Endodermal cell (in vitro differentiated cells): ENCODE data around the gene DLG2. TPM values are rescaled to one million over a fixed set of nuclear protein-coding genes. Genes with fewer than 3 reads are reported as not detected.

Experiments used
- DNase-seq: peaks from one replicate; pipeline ENCODE4 v3.0.0-alpha.2; 2017
- H3K27ac ChIP-seq: 2 replicates; pipeline ENCODE4 v1.5.1; 2013; ENCODE audit warnings: mild to moderate bottlenecking, low read depth, low read length, moderate library complexity
- H3K27me3 ChIP-seq: 2 replicates; pipeline ENCODE4 v1.6.1; 2013; ENCODE audit warnings: mild to moderate bottlenecking, low read length, moderate library complexity; ENCODE audit not compliant: insufficient read depth, control insufficient read depth, poor library complexity, severe bottlenecking
- H3K36me3 ChIP-seq: 2 replicates; pipeline ENCODE4 v1.7.0; 2013; ENCODE audit warnings: mild to moderate bottlenecking, low read length, moderate library complexity; ENCODE audit not compliant: control insufficient read depth, insufficient read depth
- H3K4me1 ChIP-seq: one replicate; pipeline ENCODE4 v1.7.0; 2013; ENCODE audit warnings: low read length; ENCODE audit not compliant: control insufficient read depth, insufficient read depth
- H3K4me3 ChIP-seq: 2 replicates; pipeline ENCODE4 v1.5.1; 2013; ENCODE audit warnings: mild to moderate bottlenecking, low read length, moderate library complexity
- H3K9ac ChIP-seq: 2 replicates; pipeline ENCODE4 v1.6.1; 2013; ENCODE audit warnings: mild to moderate bottlenecking, low read length, moderate library complexity; ENCODE audit not compliant: poor library complexity, severe bottlenecking; ENCODE audit errors: extremely low read depth
- H3K9me3 ChIP-seq: 2 replicates; pipeline ENCODE4 v1.6.1; 2013; ENCODE audit warnings: mild to moderate bottlenecking, low read length, moderate library complexity; ENCODE audit not compliant: control insufficient read depth
- H3K27ac Mint-ChIP-seq: 2 replicates; pipeline ENCODE4 v1.8.0; 2020; ENCODE audit warnings: mixed read lengths
- H3K27me3 Mint-ChIP-seq: 2 replicates; pipeline ENCODE4 v1.8.0; 2021; ENCODE audit warnings: mild to moderate bottlenecking, mixed read lengths; ENCODE audit not compliant: insufficient read depth
- H3K36me3 Mint-ChIP-seq: 2 replicates; pipeline ENCODE4 v1.8.0; 2020; ENCODE audit warnings: low read depth, mixed read lengths
- H3K4me1 Mint-ChIP-seq: 2 replicates; pipeline ENCODE4 v1.8.0; 2020; ENCODE audit warnings: mixed read lengths
- H3K4me3 Mint-ChIP-seq: 2 replicates; pipeline ENCODE4 v1.8.0; 2020; ENCODE audit warnings: mild to moderate bottlenecking, moderate library complexity, mixed read lengths
- H3K9me3 Mint-ChIP-seq: 2 replicates; pipeline ENCODE4 v1.8.0; 2020; ENCODE audit warnings: mild to moderate bottlenecking, mixed read lengths
- WGBS, 2 experiments: methylation state at CpG; one replicate each; pipeline versions ENCODE4 v1.1.5 to v1.1.7; 2013; ENCODE audit warnings: missing lambda C conversion rate in 2 of 2, mixed read lengths in 1 of 2; ENCODE audit not compliant: insufficient coverage in 1 of 2, insufficient read length in 1 of 2; 5-methylcytosine and 5-hydroxymethylcytosine counted together
- total RNA-seq, 2 donors: library from RNA; stranded (reverse); fragmentation: NEBNext Ultra II Directional in 1 of 2; extraction: Animal tissue kit (Norgen Biotek cat#: 25700) in 1 of 2; gene quantifications; 2 replicates in 1 of 2; 3 replicates in 1 of 2; pipeline ENCODE4 v1.2.1, GENCODE V29; 2021
- TF ChIP-seq, protein P1 (sequence below): fragments of 200-600 bp; sonication (generic); conservative IDR thresholded peaks from 2 replicates; pipeline ENCODE4 v1.5.0; 2021; ENCODE audit warnings: antibody characterized with exemption, mild to moderate bottlenecking

The DLG2 gene
- total RNA-seq, 2 donors from 2014 or later: 9.6 to 10.6 TPM

- H3K27ac Mint-ChIP-seq: no peak overlapping the region
- TF ChIP-seq, protein P1, sequence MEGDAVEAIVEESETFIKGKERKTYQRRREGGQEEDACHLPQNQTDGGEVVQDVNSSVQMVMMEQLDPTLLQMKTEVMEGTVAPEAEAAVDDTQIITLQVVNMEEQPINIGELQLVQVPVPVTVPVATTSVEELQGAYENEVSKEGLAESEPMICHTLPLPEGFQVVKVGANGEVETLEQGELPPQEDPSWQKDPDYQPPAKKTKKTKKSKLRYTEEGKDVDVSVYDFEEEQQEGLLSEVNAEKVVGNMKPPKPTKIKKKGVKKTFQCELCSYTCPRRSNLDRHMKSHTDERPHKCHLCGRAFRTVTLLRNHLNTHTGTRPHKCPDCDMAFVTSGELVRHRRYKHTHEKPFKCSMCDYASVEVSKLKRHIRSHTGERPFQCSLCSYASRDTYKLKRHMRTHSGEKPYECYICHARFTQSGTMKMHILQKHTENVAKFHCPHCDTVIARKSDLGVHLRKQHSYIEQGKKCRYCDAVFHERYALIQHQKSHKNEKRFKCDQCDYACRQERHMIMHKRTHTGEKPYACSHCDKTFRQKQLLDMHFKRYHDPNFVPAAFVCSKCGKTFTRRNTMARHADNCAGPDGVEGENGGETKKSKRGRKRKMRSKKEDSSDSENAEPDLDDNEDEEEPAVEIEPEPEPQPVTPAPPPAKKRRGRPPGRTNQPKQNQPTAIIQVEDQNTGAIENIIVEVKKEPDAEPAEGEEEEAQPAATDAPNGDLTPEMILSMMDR: no peak
- no peaks in the 10 kb centered on the region for H3K27me3 Mint-ChIP-seq
These were observed 1771.9 kb downstream of the DLG2 start for GRCh38 chr11:83855237-83855636.

DNA sequence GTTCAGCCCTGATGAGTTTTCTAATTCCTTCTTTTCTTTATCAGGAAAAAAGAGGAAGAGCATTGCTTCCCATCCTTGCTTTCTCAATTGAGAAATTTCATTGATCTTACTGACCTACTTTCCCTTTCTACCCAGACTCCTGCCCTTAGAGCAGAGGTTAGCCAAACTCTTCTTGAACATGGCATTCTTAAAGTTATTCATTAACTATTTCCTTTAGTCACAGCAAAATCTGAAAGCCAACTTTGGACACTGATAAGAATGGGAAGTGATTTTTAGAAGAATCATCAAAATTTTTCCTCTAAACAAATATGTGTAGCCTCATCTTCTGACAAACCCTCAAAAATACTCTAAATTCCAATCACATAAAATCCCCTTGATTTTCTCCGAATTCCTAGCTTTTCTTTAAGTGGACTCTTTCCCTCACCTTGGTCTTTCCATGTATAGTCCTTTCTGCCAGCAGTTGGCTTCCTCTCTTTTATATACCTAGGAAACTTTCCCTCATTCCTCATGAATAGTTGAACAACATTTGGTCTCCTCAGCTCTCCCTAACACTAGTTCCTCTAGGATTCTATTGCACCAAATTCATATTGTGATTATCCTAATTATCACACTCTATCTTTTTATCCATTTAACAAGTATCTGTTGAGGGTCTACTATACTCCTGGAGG is 1774.2 kb downstream of the DLG2 start:
- no peaks in the 10 kb centered on the region for H3K4me1 ChIP-seq
- H3K27me3 ChIP-seq: no peaks in the 10 kb centered on the region
- Mint-ChIP-seq H3K27ac (no peak overlapping the region), H3K4me1 (peaks cover 2% of the 10 kb centered on the region), H3K4me3 (no peak overlapping the region), H3K36me3 (no peaks in the 10 kb centered on the region), H3K9me3 (peaks cover 12% of the 10 kb centered on the region), H3K27me3 (no peaks in the 10 kb centered on the region)
- no peak overlapping the region for H3K4me3 ChIP-seq
- TF ChIP-seq, protein P1: no peak
- H3K27ac ChIP-seq: no peak overlapping the region
- H3K36me3 ChIP-seq: no peaks in the 10 kb centered on the region
- H3K9me3 ChIP-seq: no peaks in the 10 kb centered on the region
- no peak overlapping the region for H3K9ac ChIP-seq
- 79 to 89% methylated on average over 1 of the region's 1 CpG for WGBS, 2 experiments
- DNase-seq: no peak

More at GRCh38 chr11:83855237-83855636, 1771.9 kb downstream of the DLG2 start:
- Mint-ChIP-seq H3K4me1 (peaks cover 2% of the 10 kb centered on the region), H3K4me3 (no peak overlapping the region), H3K9me3 (peaks cover 26% of the 10 kb centered on the region), H3K36me3 (no peaks in the 10 kb centered on the region)
- Histone ChIP-seq H3K4me1 (no peaks in the 10 kb centered on the region), H3K36me3 (no peaks in the 10 kb centered on the region), H3K27ac (no peak overlapping the region), H3K4me3 (no peak overlapping the region), H3K9ac (no peak overlapping the region), H3K9me3 (no peaks in the 10 kb centered on the region), H3K27me3 (no peaks in the 10 kb centered on the region)
- 86% methylated on average over 1 of the region's 1 CpG; no CpG with 5 or more reads in 1 of the 2 experiments for WGBS, 2 experiments
- no peak for DNase-seq

- H3K27me3 ChIP-seq: no peaks in the 10 kb centered on the region
- H3K27ac ChIP-seq: no peak overlapping the region
- WGBS, 2 experiments: 98 to 100% methylated on average over 3 of the region's 3 CpGs
- H3K36me3 ChIP-seq: no peaks in the 10 kb centered on the region
- TF ChIP-seq, protein P1: no peak
- H3K27me3 Mint-ChIP-seq: no peaks in the 10 kb centered on the region
- no peaks in the 10 kb centered on the region for H3K36me3 Mint-ChIP-seq
- peaks cover 2% of the 10 kb centered on the region for H3K4me1 Mint-ChIP-seq
- H3K4me3 Mint-ChIP-seq: no peak overlapping the region
- no peaks in the 10 kb centered on the region for H3K4me1 ChIP-seq
- no peak for DNase-seq
- no peak overlapping the region for H3K9ac ChIP-seq
- no peak overlapping the region for H3K4me3 ChIP-seq
- no peaks in the 10 kb centered on the region for H3K9me3 ChIP-seq
- H3K27ac Mint-ChIP-seq: no peak overlapping the region
- peaks cover 4% of the 10 kb centered on the region for H3K9me3 Mint-ChIP-seq
These were observed 1775.1 kb downstream of the DLG2 start for GRCh38 chr11:83852012-83852411.
